HEK293T (cell line): ENCODE results near the gene SPRING1.

Experiments
- ARNT ChIP-seq: fragments of 450-650 bp; IDR thresholded peaks from 2 replicates; pipeline ENCODE4 v1.6.1; 2017; ENCODE audit warnings: mild to moderate bottlenecking
- BHLHE40 ChIP-seq: fragments of 450-650 bp; IDR thresholded peaks from 2 replicates; pipeline ENCODE4 v1.6.1; 2016; ENCODE audit warnings: mild to moderate bottlenecking, moderate library complexity, borderline replicate concordance
- ELF4 ChIP-seq: fragments of 450-650 bp; IDR thresholded peaks from 2 replicates; pipeline ENCODE4 v1.6.1; 2017; ENCODE audit warnings: antibody characterized with exemption
- FOXK2 ChIP-seq: fragments of 450-650 bp; IDR thresholded peaks from 2 replicates; pipeline ENCODE4 v1.6.1; 2016; ENCODE audit warnings: mild to moderate bottlenecking
- FOXM1 ChIP-seq: fragments of 450-650 bp; IDR thresholded peaks from 2 replicates; pipeline ENCODE4 v1.6.1; 2017; ENCODE audit warnings: mild to moderate bottlenecking, borderline replicate concordance
- HDGF ChIP-seq: fragments of 450-650 bp; IDR thresholded peaks from 2 replicates; pipeline ENCODE4 v1.6.1; 2017; ENCODE audit warnings: antibody characterized with exemption, borderline replicate concordance
- L3MBTL2 ChIP-seq: fragments of 450-650 bp; conservative IDR thresholded peaks from 2 replicates; pipeline ENCODE4 v1.6.1; 2016; ENCODE audit warnings: mild to moderate bottlenecking
- NFRKB ChIP-seq: fragments of 450-650 bp; IDR thresholded peaks from 2 replicates; pipeline ENCODE4 v1.6.1; 2016; ENCODE audit warnings: mild to moderate bottlenecking, moderate library complexity
- PKNOX1 ChIP-seq: fragments of 450-650 bp; IDR thresholded peaks from 2 replicates; pipeline ENCODE4 v1.6.1; 2016
- SP1 ChIP-seq: fragments of 450-650 bp; IDR thresholded peaks from 2 replicates; pipeline ENCODE4 v1.6.1; 2017
- SUZ12 ChIP-seq: fragments of 450-650 bp; IDR thresholded peaks from 2 replicates; pipeline ENCODE4 v1.6.1; 2016; ENCODE audit warnings: mild to moderate bottlenecking
- TARDBP ChIP-seq: fragments of 450-650 bp; IDR thresholded peaks from 2 replicates; pipeline ENCODE4 v1.6.1; 2016
- ZNF384 ChIP-seq: fragments of 450-650 bp; IDR thresholded peaks from 2 replicates; pipeline ENCODE4 v1.6.1; 2016

- TF ChIP-seq SP1, result no peak
- TF ChIP-seq ARNT, result no peak
- no peak for TF ChIP-seq TARDBP
- no peak for TF ChIP-seq L3MBTL2
- no peak for TF ChIP-seq FOXK2
- no peak for TF ChIP-seq FOXM1
- TF ChIP-seq SUZ12, result no peak
- TF ChIP-seq HDGF, result no peak
- TF ChIP-seq BHLHE40, result no peak
- TF ChIP-seq NFRKB, result no peak
- no peak for TF ChIP-seq ZNF384
- TF ChIP-seq PKNOX1, result peak; percentile 80
- TF ChIP-seq ELF4, result no peak
Measured at GRCh38 chr12:116689979-116690744, 47.7 kb downstream of the SPRING1 start.
